H1 (cell line): ENCODE results near the gene RUFY4. TPM values are rescaled to one million over a fixed set of nuclear protein-coding genes. Genes with fewer than 3 reads are reported as not detected.

ENCODE experiments used
- ASH2L ChIP-seq: fragments of 200-600, 300-600 bp; sonication (generic); IDR thresholded peaks from one replicate; pipeline ENCODE4 v1.7.1; 2017; ENCODE audit warnings: low read length
- BRCA1 ChIP-seq: IDR thresholded peaks from 2 replicates; pipeline ENCODE4 v1.6.1; 2012; ENCODE audit warnings: low read depth, low read length, improper control_type of control experiment
- EP300 ChIP-seq, 2 experiments: IDR thresholded peaks; 1 replicate in 1 of 2; 2 replicates in 1 of 2; pipeline ENCODE4 v1.6.1; 2011 to 2012; ENCODE audit warnings: low read depth in 2 of 2, low read length in 2 of 2, mild to moderate bottlenecking in 2 of 2, borderline replicate concordance in 1 of 2, inconsistent platforms in 1 of 2, moderate library complexity in 1 of 2
- MAFK ChIP-seq: IDR thresholded peaks from 2 replicates; pipeline ENCODE4 v1.6.1; 2012; ENCODE audit warnings: low read depth, mild to moderate bottlenecking, improper control_type of control experiment, low read length
- RFX5 ChIP-seq: IDR thresholded peaks from 2 replicates; pipeline ENCODE4 v1.6.1; 2011; ENCODE audit warnings: low read depth, low read length, improper control_type of control experiment, borderline replicate concordance
- RNF2 ChIP-seq: fragments of 200-900, 300-1000 bp; sonication (generic); IDR thresholded peaks from 2 replicates; pipeline ENCODE4 v1.7.1; 2016; ENCODE audit warnings: borderline replicate concordance, low read depth, mild to moderate bottlenecking, antibody characterized with exemption, low read length; ENCODE audit not compliant: poor library complexity, severe bottlenecking; ENCODE audit errors: missing control alignments
- SP1 ChIP-seq: IDR thresholded peaks from 2 replicates; pipeline ENCODE4 v1.6.1; 2011; ENCODE audit warnings: low read depth, low read length
- polyA plus RNA-seq, 7 experiments: library from polyadenylated mRNA; depleted of rRNA in 3 of 7; stranded (reverse) in 5 of 7; unstranded in 2 of 7; fragments of >200 nt in 5 of 7; fragments of 200-250 nt in 2 of 7; gene quantifications; 1 replicate in 5 of 7; 2 replicates in 1 of 7; 4 replicates in 1 of 7; pipeline versions ENCODE4 v1.2.1 to v1.2.3, GENCODE V29; 2011 to 2013; ENCODE audit warnings: missing spikeins in 2 of 7, mixed read lengths in 2 of 7
- total RNA-seq: library from RNA; stranded (reverse); fragmentation: NEBNext Ultra II Directional; extraction: Animal tissue kit (Norgen Biotek cat#: 25700); gene quantifications from 2 replicates; pipeline ENCODE4 v1.2.1, GENCODE V29; 2021
- TF ChIP-seq, protein P1 (sequence below): IDR thresholded peaks from 2 replicates; pipeline ENCODE4 v1.6.1; 2012; ENCODE audit warnings: inconsistent platforms

RUFY4 gene
- total and polyA plus RNA-seq, 2 of the 8 experiments (the other 6 are each of a cell fraction or from before 2014, with no cell fraction given): 0.32 to 0.38 TPM

DNA sequence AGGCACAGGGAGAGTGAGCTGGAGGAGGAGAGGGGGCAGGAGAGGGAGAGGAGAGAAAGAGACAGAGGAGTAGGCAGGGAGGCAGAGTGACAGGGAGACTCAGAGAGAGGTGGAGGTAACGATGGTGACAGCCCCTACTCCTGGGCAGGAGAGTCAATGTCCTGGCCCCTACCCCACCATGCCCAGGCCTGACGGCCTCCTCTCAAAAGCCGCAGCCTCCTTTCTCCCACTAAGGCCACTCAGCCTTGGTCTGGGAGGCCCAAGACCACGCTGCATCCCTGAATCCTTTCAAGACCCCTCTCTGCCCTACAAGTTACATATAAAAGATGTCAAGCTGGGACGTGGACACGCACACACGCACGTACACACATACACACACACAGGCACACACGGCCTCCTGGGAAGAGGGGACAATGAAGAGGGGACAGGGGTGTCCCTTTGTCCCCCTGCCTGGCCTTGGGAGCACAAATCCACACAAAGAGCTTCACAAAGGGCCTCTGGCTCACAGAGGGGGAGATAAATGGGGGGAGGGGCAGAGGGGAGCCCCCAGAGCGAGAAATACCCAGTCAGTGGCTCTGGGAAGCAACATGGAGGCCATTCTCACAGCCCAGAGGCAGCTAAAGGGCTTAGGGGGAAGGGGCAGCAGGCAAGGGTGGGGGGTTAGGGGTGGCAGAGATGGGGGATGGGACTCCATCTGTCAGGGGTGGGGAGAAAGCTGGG, 46.8 kb upstream of the RUFY4 start (continued):
- TF ChIP-seq BRCA1 (no peak), EP300 (IDR thresholded peaks at IDR 0.05; ENCODE audit: borderline replicate concordance in 1 of 2, low read depth in 2 of 2, low read length in 2 of 2) (no peak), SP1 (no peak), RFX5 (no peak), RNF2 (no peak), MAFK (no peak), ASH2L (no peak)
- TF ChIP-seq, protein P1, sequence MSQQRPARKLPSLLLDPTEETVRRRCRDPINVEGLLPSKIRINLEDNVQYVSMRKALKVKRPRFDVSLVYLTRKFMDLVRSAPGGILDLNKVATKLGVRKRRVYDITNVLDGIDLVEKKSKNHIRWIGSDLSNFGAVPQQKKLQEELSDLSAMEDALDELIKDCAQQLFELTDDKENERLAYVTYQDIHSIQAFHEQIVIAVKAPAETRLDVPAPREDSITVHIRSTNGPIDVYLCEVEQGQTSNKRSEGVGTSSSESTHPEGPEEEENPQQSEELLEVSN: no peak
